Motor neuron (in vitro differentiated cells): Measurements from ENCODE around the gene CYP4F22. TPM values are rescaled to one million over a fixed set of nuclear protein-coding genes. Genes with fewer than 3 reads are reported as not detected.

ENCODE experiments used
- ATAC-seq, 8 experiments: fragments of 200-7000 bp; cut with Tn5 transposase; replicated peaks in 6 of 8; 2 replicates each; pipeline ENCODE4 v1.8.0; 2021; ENCODE audit warnings: mild to moderate bottlenecking in 8 of 8, moderate library complexity in 8 of 8
- H3K27ac ChIP-seq, 2 donors: fragments of 250-450 bp; sonication (Bioruptor Pico); 2 replicates each; pipeline ENCODE4 v1.9.0; 2021; ENCODE audit warnings: antibody characterized with exemption in 2 of 2, mild to moderate bottlenecking in 2 of 2, moderate library complexity in 1 of 2
- H3K4me1 ChIP-seq, 2 donors: fragments of 250-450 bp; sonication (Bioruptor Pico); replicated peaks in 1 of 2; 2 replicates each; pipeline ENCODE4 v1.6.1; 2021; ENCODE audit warnings: antibody characterized with exemption in 2 of 2, mild to moderate bottlenecking in 2 of 2, moderate library complexity in 1 of 2
- H3K4me3 ChIP-seq, 5 donors: fragments of 250-450 bp; sonication (Bioruptor Pico); 2 replicates each; pipeline ENCODE4 v1.9.0; 2021; ENCODE audit warnings: antibody characterized with exemption in 5 of 5, mild to moderate bottlenecking in 5 of 5, moderate library complexity in 4 of 5
- WGBS, 10 experiments: fragments of 450-650 bp; shearing (Covaris generic); methylation state at CpG; one replicate each; pipeline ENCODE4 v1.0.0; 2022; 5-methylcytosine and 5-hydroxymethylcytosine counted together
- in situ Hi-C, 9 experiments: fragments of 400-800 bp; cut with MboI; loops; one replicate each; pipeline ENCODE4 v1.15.0; 2021; ENCODE audit warnings: low sequenced_read_pairs in 9 of 9, low pct_unique_long_range_greater_than_20kb in 2 of 9; ENCODE audit not compliant: unreplicated experiment in 9 of 9
- total RNA-seq, 8 experiments: library from RNA; unstranded; fragments of 300-600 nt; gene quantifications; 2 replicates each; pipeline versions ENCODE4 v1.2.3 to v1.2.4, GENCODE V29; 2022

CYP4F22 gene
- total RNA-seq, 8 experiments from 2014 or later, result 0.09 to 0.71 (median 0.11) TPM; not detected in 4

- Histone ChIP-seq H3K27ac (no peak overlapping the region), H3K4me1 (no peaks in the 10 kb centered on the region), H3K4me3 (peak overlapping the region in 1 of 5 donors; percentile 9)
- WGBS, 10 experiments, result 0 to 86% (median 4%) methylated on average over 4 to 11 of the region's 40 CpGs; no CpG with 5 or more reads in 7 of the 10 experiments
- in situ Hi-C loops, result loop anchor here (10.0 to 25.0 kb wide), 8 partner anchors 364 to 467 kb away; partner anchors contain the start of gene OR1I1 (in 3 of the 9)
- peak in 1 of 8 experiments; percentile 9 for ATAC-seq
Measured at GRCh38 chr19:15551293-15552004, 43.1 kb downstream of the CYP4F22 start.

GRCh38 chr19:15555021-15555420 lies 46.7 kb downstream of the CYP4F22 start:
- WGBS, 10 experiments, result 2 to 94% (median 65%) methylated on average over 1 to 15 of the region's 17 CpGs; no CpG with 5 or more reads in 2 of the 10 experiments
- ATAC-seq, result no peak
- in situ Hi-C loops, result loop anchor here (10.0 to 25.0 kb wide), 8 partner anchors 368 to 470 kb away; partner anchors contain the start of gene OR1I1 (in 3 of the 9)
- no peak overlapping the region for H3K4me3 ChIP-seq
- no peak overlapping the region for H3K27ac ChIP-seq
- no peaks in the 10 kb centered on the region for H3K4me1 ChIP-seq

GRCh38 chr19:15555759-15556633 lies 47.7 kb downstream of the CYP4F22 start:
- peak; percentile 87 to 97 (median 94) for ATAC-seq
- 0 to 13% (median 3%) methylated on average over 5 to 30 of the region's 49 CpGs; no CpG with 5 or more reads in 1 of the 10 experiments for WGBS, 10 experiments
- Histone ChIP-seq H3K4me3 (peak overlapping the region in 1 of 5 donors; percentile 2), H3K27ac (no peak overlapping the region), H3K4me1 (no peaks in the 10 kb centered on the region)
- in situ Hi-C loops, result loop anchor here (10.0 to 25.0 kb wide), 8 partner anchors 369 to 471 kb away; partner anchors contain the start of gene OR1I1 (in 3 of the 9)

GRCh38 chr19:15556634-15557181 lies 48.4 kb downstream of the CYP4F22 start:
- ATAC-seq, result peak in 5 of 8 experiments; percentile 1 to 43 (median 39)
- in situ Hi-C loops, result loop anchor here (10.0 to 25.0 kb wide), 8 partner anchors 369 to 472 kb away; partner anchors contain the start of gene OR1I1 (in 3 of the 9)
- Histone ChIP-seq H3K4me1 (no peaks in the 10 kb centered on the region), H3K4me3 (no peak overlapping the region), H3K27ac (no peak overlapping the region)
- 0 to 8% (median 2%) methylated on average over 1 to 6 of the region's 7 CpGs; no CpG with 5 or more reads in 4 of the 10 experiments for WGBS, 10 experiments

- H3K4me3 ChIP-seq, result no peak overlapping the region
- in situ Hi-C loops, result loop anchor here (10.0 to 25.0 kb wide), 8 partner anchors 370 to 472 kb away; partner anchors contain the start of gene OR1I1 (in 3 of the 9)
- ATAC-seq, result no peak
- H3K27ac ChIP-seq, result no peak overlapping the region
- no peaks in the 10 kb centered on the region for H3K4me1 ChIP-seq
- WGBS, 10 experiments, result 56 to 100% (median 69%) methylated on average over 1 to 4 of the region's 4 CpGs; no CpG with 5 or more reads in 3 of the 10 experiments
Measured at GRCh38 chr19:15557223-15557622, 48.9 kb downstream of the CYP4F22 start.

- Histone ChIP-seq H3K27ac (no peak overlapping the region), H3K4me3 (no peak overlapping the region), H3K4me1 (no peaks in the 10 kb centered on the region)
- in situ Hi-C loops, result loop anchor here in 6 of 9 experiments (25.0 kb wide), 3 partner anchors 375 to 475 kb away; partner anchors contain the start of gene OR1I1 (in 2 of the 6)
- WGBS, 10 experiments, result 40% methylated on average over 2 of the region's 4 CpGs; no CpG with 5 or more reads in 9 of the 10 experiments
- ATAC-seq, result no peak
Measured at GRCh38 chr19:15562145-15562544, 53.8 kb downstream of the CYP4F22 start.

- no peak overlapping the region for H3K4me3 ChIP-seq
- no peak overlapping the region for H3K27ac ChIP-seq
- in situ Hi-C loops, result loop anchor here in 6 of 9 experiments (25.0 kb wide), 3 partner anchors 376 to 476 kb away; partner anchors contain the start of gene OR1I1 (in 2 of the 6)
- no peaks in the 10 kb centered on the region for H3K4me1 ChIP-seq
- peak in 3 of 8 experiments; percentile 61 to 82 (median 68) for ATAC-seq
- 0 to 80% (median 2%) methylated on average over 1 to 2 of the region's 3 CpGs; no CpG with 5 or more reads in 4 of the 10 experiments for WGBS, 10 experiments
Measured at GRCh38 chr19:15562861-15563260, 54.5 kb downstream of the CYP4F22 start.

GRCh38 chr19:15563325-15563794 lies 55.0 kb downstream of the CYP4F22 start:
- WGBS, 10 experiments, result 0 to 40% (median 17%) methylated on average over 1 to 2 of the region's 3 CpGs; no CpG with 5 or more reads in 6 of the 10 experiments
- Histone ChIP-seq H3K27ac (no peak overlapping the region), H3K4me1 (no peaks in the 10 kb centered on the region), H3K4me3 (no peak overlapping the region)
- in situ Hi-C loops, result loop anchor here in 6 of 9 experiments (25.0 kb wide), 3 partner anchors 376 to 476 kb away; partner anchors contain the start of gene OR1I1 (in 2 of the 6)
- ATAC-seq, result peak in 4 of 8 experiments; percentile 18 to 97 (median 94)

GRCh38 chr19:15563931-15564330 lies 55.6 kb downstream of the CYP4F22 start:
- WGBS, 10 experiments, result 20 to 100% (median 60%) methylated on average over 1 to 9 of the region's 14 CpGs; no CpG with 5 or more reads in 5 of the 10 experiments
- in situ Hi-C loops, result loop anchor here in 6 of 9 experiments (25.0 kb wide), 3 partner anchors 377 to 477 kb away; partner anchors contain the start of gene OR1I1 (in 2 of the 6)
- ATAC-seq, result no peak

DNA sequence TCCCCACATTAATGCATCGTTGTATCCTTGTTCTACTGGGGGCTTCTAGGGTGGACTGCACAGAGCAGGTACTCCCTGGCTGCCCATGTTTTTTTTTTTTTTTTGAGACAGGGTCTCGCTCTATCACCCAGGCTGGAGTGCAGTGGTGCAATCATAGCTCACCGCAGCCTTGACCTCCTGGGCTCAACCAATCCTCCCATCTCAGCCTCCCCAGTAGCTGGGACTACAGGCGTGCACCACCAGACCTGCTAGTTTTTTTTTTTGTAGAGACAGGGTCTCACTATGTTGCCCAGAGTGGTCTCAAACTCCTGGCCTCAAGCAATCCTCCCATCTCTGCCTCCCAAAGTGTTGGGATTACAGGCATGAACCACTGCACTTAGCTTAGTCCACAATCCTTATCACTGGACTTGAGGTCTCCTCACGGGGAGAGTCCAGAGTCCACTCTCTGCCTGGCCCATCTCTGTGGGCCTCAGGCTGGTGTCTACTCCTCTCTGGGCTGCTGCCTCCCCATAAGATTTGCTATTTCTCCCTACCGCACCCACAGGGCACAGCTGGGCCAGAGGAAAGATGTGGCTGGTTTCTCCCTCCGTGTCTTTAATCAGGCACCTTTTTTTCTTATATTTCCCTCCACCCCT lies 56.3 kb downstream of the CYP4F22 start:
- Histone ChIP-seq H3K27ac (no peak overlapping the region), H3K4me1 (no peaks in the 10 kb centered on the region), H3K4me3 (no peak overlapping the region)
- WGBS, 10 experiments, result 34 to 60% (median 44%) methylated on average over 2 to 6 of the region's 7 CpGs; no CpG with 5 or more reads in 3 of the 10 experiments
- in situ Hi-C loops, result loop anchor here in 6 of 9 experiments (25.0 kb wide), 3 partner anchors 377 to 477 kb away; partner anchors contain the start of gene OR1I1 (in 2 of the 6)
- ATAC-seq, result no peak

More at GRCh38 chr19:15563931-15564330, 55.6 kb downstream of the CYP4F22 start:
- no peaks in the 10 kb centered on the region for H3K4me1 ChIP-seq
- no peak overlapping the region for H3K27ac ChIP-seq
- no peak overlapping the region for H3K4me3 ChIP-seq

DNA sequence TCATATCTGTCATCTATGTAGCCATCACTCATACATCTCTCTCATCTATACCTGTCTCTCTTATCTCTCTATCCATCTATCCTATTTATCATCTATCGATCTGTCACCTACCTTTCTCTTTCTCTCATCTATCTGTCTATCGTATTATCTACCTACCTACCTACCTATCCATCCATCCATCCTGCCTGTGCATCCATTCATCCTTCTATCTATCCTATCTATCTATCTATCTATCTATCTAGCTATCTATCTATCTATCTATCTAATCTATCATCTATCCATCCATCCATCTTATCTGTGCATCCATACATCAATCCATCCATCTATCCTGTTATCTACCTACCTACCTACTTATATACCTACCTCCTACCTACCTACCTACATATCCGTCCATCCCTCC lies 62.1 kb downstream of the CYP4F22 start:
- H3K4me1 ChIP-seq, result no peaks in the 10 kb centered on the region
- no peak overlapping the region for H3K27ac ChIP-seq
- H3K4me3 ChIP-seq, result no peak overlapping the region
- ATAC-seq, result no peak
- WGBS, 10 experiments, result 15 to 83% (median 40%) methylated on average over 1 to 3 of the region's 3 CpGs
- in situ Hi-C loops, result loop anchor here in 6 of 9 experiments (25.0 kb wide), 3 partner anchors 383 to 483 kb away; partner anchors contain the start of gene OR1I1 (in 2 of the 6)
